ENCODE data around the gene RAC2.

- TF ChIP-seq, protein P1, sequence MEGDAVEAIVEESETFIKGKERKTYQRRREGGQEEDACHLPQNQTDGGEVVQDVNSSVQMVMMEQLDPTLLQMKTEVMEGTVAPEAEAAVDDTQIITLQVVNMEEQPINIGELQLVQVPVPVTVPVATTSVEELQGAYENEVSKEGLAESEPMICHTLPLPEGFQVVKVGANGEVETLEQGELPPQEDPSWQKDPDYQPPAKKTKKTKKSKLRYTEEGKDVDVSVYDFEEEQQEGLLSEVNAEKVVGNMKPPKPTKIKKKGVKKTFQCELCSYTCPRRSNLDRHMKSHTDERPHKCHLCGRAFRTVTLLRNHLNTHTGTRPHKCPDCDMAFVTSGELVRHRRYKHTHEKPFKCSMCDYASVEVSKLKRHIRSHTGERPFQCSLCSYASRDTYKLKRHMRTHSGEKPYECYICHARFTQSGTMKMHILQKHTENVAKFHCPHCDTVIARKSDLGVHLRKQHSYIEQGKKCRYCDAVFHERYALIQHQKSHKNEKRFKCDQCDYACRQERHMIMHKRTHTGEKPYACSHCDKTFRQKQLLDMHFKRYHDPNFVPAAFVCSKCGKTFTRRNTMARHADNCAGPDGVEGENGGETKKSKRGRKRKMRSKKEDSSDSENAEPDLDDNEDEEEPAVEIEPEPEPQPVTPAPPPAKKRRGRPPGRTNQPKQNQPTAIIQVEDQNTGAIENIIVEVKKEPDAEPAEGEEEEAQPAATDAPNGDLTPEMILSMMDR (IDR thresholded peaks at IDR 0.05) = no peak
- TF ChIP-seq POLR2AphosphoS5 (IDR thresholded peaks at IDR 0.05) = no peak
These were observed 12.1 kb upstream of the RAC2 start for GRCh38 chr22:37256075-37256726.
